Smooth muscle cell (in vitro differentiated cells): ENCODE results near the gene PGAM2. TPM values are rescaled to one million over a fixed set of nuclear protein-coding genes. Genes with fewer than 3 reads are reported as not detected.

Source experiments
- DNase-seq: peaks from one replicate; lab custom pipeline; 2025; ENCODE audit not compliant: unreplicated experiment; lab: John Stamatoyannopoulos, UW
- H2AFZ ChIP-seq: fragments of 200-600 bp; sonication (generic); 2 replicates; pipeline ENCODE4 v1.6.0; 2016; ENCODE audit warnings: antibody characterized with exemption, low read depth, mild to moderate bottlenecking
- H3F3A ChIP-seq: fragments of 200-600 bp; sonication (generic); 2 replicates; pipeline ENCODE4 v1.6.0; 2017; ENCODE audit warnings: antibody characterized with exemption, low read depth
- H3K27ac ChIP-seq: fragments of 200-600 bp; sonication (generic); 2 replicates; pipeline ENCODE4 v1.5.1; 2016; ENCODE audit warnings: low read depth, mild to moderate bottlenecking
- H3K27me3 ChIP-seq: fragments of 200-600 bp; sonication (generic); 2 replicates; pipeline ENCODE4 v1.6.1; 2016; ENCODE audit warnings: low read depth, mild to moderate bottlenecking
- H3K36me3 ChIP-seq: fragments of 200-600 bp; sonication (generic); 2 replicates; pipeline ENCODE4 v1.5.1; 2016; ENCODE audit warnings: low read depth
- H3K4me1 ChIP-seq: fragments of 200-600 bp; sonication (generic); 2 replicates; pipeline ENCODE4 v1.5.1; 2016; ENCODE audit warnings: low read depth
- H3K4me2 ChIP-seq: fragments of 200-600 bp; sonication (generic); 2 replicates; pipeline ENCODE4 v1.6.0; 2016; ENCODE audit warnings: mild to moderate bottlenecking
- H3K4me3 ChIP-seq: fragments of 200-600 bp; sonication (generic); 2 replicates; pipeline ENCODE4 v1.5.1; 2016; ENCODE audit warnings: mild to moderate bottlenecking
- H3K79me2 ChIP-seq: fragments of 200-600 bp; sonication (generic); 2 replicates; pipeline ENCODE4 v1.6.0; 2016; ENCODE audit warnings: low read depth, mild to moderate bottlenecking
- H3K9ac ChIP-seq: fragments of 200-600 bp; sonication (generic); 2 replicates; pipeline ENCODE4 v1.6.0; 2016; ENCODE audit warnings: low read depth
- H3K9me3 ChIP-seq: fragments of 200-600 bp; sonication (generic); replicated peaks from 2 replicates; pipeline ENCODE4 v1.5.1; 2016; ENCODE audit warnings: low read depth
- H4K20me1 ChIP-seq: fragments of 200-600 bp; sonication (generic); 2 replicates; pipeline ENCODE4 v1.6.0; 2016; ENCODE audit warnings: low read depth
- CTCF ChIP-seq: fragments of 200-600 bp; sonication (generic); IDR thresholded peaks from 2 replicates; pipeline ENCODE4 v1.5.1; 2017; ENCODE audit warnings: borderline replicate concordance, mild to moderate bottlenecking, antibody characterized with exemption; ENCODE audit not compliant: insufficient read depth, poor library complexity, severe bottlenecking
- WGBS: methylation state at CpG from one replicate; pipeline ENCODE4 v1.1.7; 2016; ENCODE audit warnings: low lambda C conversion rate; 5-methylcytosine and 5-hydroxymethylcytosine counted together
- polyA plus RNA-seq: library from polyadenylated mRNA; unstranded; fragments of >200 nt; fragmentation: Nextera tagmentation; extraction: Ambion mirVana; gene quantifications from 2 replicates; pipeline ENCODE4 v1.2.1, GENCODE V29; 2016
- total RNA-seq: library from RNA; depleted of rRNA; stranded (reverse); fragments of >200 nt; gene quantifications from 2 replicates; pipeline ENCODE4 v1.2.3, GENCODE V29; 2014

Gene PGAM2
- total and polyA plus RNA-seq, 2 experiments from 2014 or later, result not detected

GRCh38 chr7:44078521-44078920, 13.2 kb upstream of the PGAM2 start:
- 98% methylated on average over 8 of the region's 8 CpGs for WGBS
- Histone ChIP-seq H3K9ac (no peak overlapping the region), H3K9me3 (no peaks in the 10 kb centered on the region), H3K4me2 (no peak overlapping the region), H2AFZ (no peak overlapping the region), H3K36me3 (no peaks in the 10 kb centered on the region), H3F3A (no peaks in the 10 kb centered on the region), H3K4me1 (peaks cover 9% of the 10 kb centered on the region), H3K4me3 (no peak overlapping the region), H3K27ac (no peak overlapping the region), H4K20me1 (no peaks in the 10 kb centered on the region), H3K79me2 (peaks cover 5% of the 10 kb centered on the region), H3K27me3 (no peaks in the 10 kb centered on the region)
- no peak for DNase-seq
- no peak for TF ChIP-seq CTCF

- H3K4me1 ChIP-seq, result peaks cover 5% of the 10 kb centered on the region
- H3K9ac ChIP-seq, result no peak overlapping the region
- H3K36me3 ChIP-seq, result no peaks in the 10 kb centered on the region
- H3K4me3 ChIP-seq, result no peak overlapping the region
- H3K27ac ChIP-seq, result no peak overlapping the region
- WGBS, result 96% methylated on average over 5 of the region's 5 CpGs
- H3F3A ChIP-seq, result no peaks in the 10 kb centered on the region
- no peaks in the 10 kb centered on the region for H3K9me3 ChIP-seq
- DNase-seq, result no peak
- H3K4me2 ChIP-seq, result no peak overlapping the region
- no peaks in the 10 kb centered on the region for H3K27me3 ChIP-seq
- H4K20me1 ChIP-seq, result no peaks in the 10 kb centered on the region
- H2AFZ ChIP-seq, result no peak overlapping the region
- TF ChIP-seq CTCF, result no peak
- H3K79me2 ChIP-seq, result peaks cover 5% of the 10 kb centered on the region
These were observed 12.3 kb upstream of the PGAM2 start for GRCh38 chr7:44077681-44078091.

GRCh38 chr7:44077061-44077460, 11.7 kb upstream of the PGAM2 start:
- no peaks in the 10 kb centered on the region for H3K27me3 ChIP-seq
- H2AFZ ChIP-seq, result no peak overlapping the region
- no peaks in the 10 kb centered on the region for H3F3A ChIP-seq
- peaks cover 5% of the 10 kb centered on the region for H3K4me1 ChIP-seq
- no peaks in the 10 kb centered on the region for H4K20me1 ChIP-seq
- H3K9me3 ChIP-seq, result no peaks in the 10 kb centered on the region
- H3K36me3 ChIP-seq, result no peaks in the 10 kb centered on the region
- no peak overlapping the region for H3K27ac ChIP-seq
- 99% methylated on average over 9 of the region's 9 CpGs for WGBS
- no peak overlapping the region for H3K4me3 ChIP-seq
- H3K79me2 ChIP-seq, result peaks cover 5% of the 10 kb centered on the region
- H3K9ac ChIP-seq, result no peak overlapping the region
- H3K4me2 ChIP-seq, result no peak overlapping the region
- DNase-seq, result no peak
- TF ChIP-seq CTCF, result no peak

DNA sequence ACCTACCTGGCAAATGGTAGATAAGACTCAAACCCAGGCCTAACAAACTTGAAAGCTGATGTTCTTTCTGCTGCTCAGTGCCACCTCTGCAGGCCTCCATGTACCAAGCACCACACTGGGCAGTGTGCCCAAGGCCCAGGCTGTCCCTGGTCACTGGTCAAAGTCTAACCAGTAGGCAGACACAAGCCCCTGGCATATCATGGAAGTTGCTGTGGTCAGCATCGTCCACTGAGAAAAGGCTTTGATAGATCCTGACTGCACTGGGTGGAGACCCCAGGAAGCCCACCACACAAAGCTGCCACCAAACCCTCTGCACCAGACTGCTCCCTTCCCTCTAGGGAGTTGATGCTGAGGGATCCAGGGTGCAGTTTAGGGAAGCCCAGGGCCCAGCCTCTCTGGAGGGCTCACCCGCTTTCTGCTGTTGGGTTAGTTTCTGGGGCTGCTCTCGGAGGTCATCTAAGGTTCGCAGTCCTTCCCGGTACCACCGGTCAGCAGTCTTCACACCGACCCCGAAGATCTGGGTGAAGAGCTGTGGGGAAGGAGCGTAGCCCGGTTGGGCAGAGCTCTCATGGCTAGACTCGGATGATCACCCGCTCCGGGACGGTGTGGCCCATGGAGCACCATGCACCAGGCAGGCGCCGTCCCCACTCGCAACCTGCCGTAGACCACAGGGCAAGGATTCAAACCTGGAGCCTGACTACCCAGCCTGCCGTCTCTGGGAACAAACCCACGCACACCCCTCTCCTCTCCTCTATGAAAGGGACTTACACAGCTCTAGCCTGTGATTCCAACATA, 10.9 kb upstream of the PGAM2 start:
- Histone ChIP-seq H3K27me3 (no peaks in the 10 kb centered on the region), H3K4me3 (no peak overlapping the region), H4K20me1 (no peaks in the 10 kb centered on the region), H3K27ac (no peak overlapping the region), H3K36me3 (no peaks in the 10 kb centered on the region), H3F3A (no peaks in the 10 kb centered on the region), H3K4me2 (no peak overlapping the region), H3K79me2 (peaks cover 2% of the 10 kb centered on the region), H3K9ac (no peak overlapping the region), H3K4me1 (peaks cover 3% of the 10 kb centered on the region), H2AFZ (no peak overlapping the region), H3K9me3 (no peaks in the 10 kb centered on the region)
- 96% methylated on average over 20 of the region's 20 CpGs for WGBS
- DNase-seq, result no peak
- TF ChIP-seq CTCF, result no peak
